ENCODE measurements around the gene LMO7.

Gene LMO7

DNA sequence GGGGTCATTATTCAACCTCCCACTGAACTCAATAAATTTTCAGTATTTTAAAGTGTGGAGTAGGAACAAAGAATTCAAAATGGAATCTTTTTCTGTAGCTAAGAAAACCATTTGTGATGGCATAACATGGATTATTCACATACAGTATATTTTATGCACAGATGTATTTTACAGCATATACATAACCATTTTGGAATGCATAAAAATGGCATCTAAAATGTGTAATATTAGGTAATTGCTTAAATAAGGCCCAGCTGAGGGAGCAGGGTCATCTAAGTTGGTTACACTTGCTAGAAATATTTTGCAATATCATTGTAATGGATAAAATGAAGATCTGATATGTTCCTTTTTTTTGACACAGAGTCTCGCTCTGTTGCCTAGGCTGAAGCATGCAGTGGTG lies 146.9 kb downstream of the LMO7 start:
- no peak overlapping the region for H3K4me3 ChIP-seq (replicated peaks; ENCODE audit: low read depth, low read length)
- no peak for DNase-seq (ENCODE audit: extremely low read depth, low read depth)
- no peak for TF ChIP-seq CTCF (IDR thresholded peaks at IDR 0.05; ENCODE audit: low read depth, low read length, missing control alignments)

DNA sequence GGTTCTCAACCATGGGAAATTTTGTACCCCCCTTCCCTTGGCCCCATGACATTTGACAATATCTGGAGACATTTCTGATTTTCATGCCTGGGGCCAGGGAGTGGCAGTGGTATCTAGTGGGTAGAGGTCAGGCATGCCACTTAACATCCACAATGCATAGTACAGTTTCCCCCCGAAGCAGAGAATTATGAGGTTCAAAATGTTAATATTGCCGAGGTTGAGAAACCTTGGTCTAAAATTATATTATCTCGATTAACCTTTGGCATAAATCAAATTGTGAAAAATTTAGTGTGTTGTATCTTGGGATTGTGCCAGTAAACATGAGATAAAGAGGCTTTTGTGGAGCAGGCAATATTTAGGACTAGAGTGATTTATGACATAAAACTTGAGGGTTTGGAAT lies 147.9 kb downstream of the LMO7 start:
- TF ChIP-seq CTCF (IDR thresholded peaks at IDR 0.05; ENCODE audit: low read depth, low read length, missing control alignments): no peak
- DNase-seq (ENCODE audit: extremely low read depth, low read depth): no peak

GRCh38 chr13:75785130-75785529 lies 149.0 kb downstream of the LMO7 start:
- no peak overlapping the region for H3K4me3 ChIP-seq (replicated peaks; ENCODE audit: low read depth, low read length)
- no peak for TF ChIP-seq CTCF (IDR thresholded peaks at IDR 0.05; ENCODE audit: low read depth, low read length, missing control alignments)
- no peak for DNase-seq (ENCODE audit: extremely low read depth, low read depth)

More for the DNA sequence above, 147.9 kb downstream of the LMO7 start:
- no peak overlapping the region for H3K4me3 ChIP-seq (replicated peaks; ENCODE audit: low read depth, low read length)

DNA sequence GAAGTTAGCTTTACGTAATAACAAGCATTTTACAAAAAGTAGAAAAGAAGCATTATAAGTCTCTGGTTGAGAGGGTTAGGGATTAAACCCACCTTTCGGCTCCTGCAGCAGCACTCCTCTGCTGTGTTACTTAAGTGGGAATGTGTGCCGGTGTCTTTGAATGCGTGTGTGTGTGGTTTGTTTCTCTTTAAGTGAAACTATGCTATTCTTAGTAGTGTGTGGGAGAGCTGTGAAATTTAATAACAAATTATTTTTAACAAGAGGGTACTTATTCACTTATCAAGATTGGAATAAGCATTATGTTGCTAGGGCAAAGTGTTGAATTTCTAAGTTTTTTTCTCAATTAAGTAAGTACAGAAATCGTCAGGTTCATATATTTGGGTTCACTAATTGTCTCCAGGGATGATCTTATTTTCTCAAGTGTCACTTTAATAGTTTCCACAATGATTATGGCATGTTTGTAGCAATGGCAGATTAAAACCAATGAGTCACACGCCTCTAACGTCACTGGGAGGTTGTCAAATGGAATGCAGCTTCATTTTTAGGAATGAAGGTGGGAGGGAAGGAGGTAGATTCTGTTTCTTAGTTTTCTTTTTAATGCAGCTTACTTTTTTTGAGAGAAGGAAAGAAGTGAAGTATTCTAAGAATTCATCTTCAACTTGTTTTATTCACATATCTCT lies 151.3 kb downstream of the LMO7 start:
- peak; percentile 49 for DNase-seq (ENCODE audit: extremely low read depth, low read depth)
- no peak for TF ChIP-seq CTCF (IDR thresholded peaks at IDR 0.05; ENCODE audit: low read depth, low read length, missing control alignments)
- no peak overlapping the region for H3K4me3 ChIP-seq (replicated peaks; ENCODE audit: low read depth, low read length)

GRCh38 chr13:75788481-75788981 lies 152.4 kb downstream of the LMO7 start:
- peak overlapping the region; percentile 2; the same call in 1 of the 2 replicates for H3K4me3 ChIP-seq (replicated peaks; ENCODE audit: low read depth, low read length)
- no peak for TF ChIP-seq CTCF (IDR thresholded peaks at IDR 0.05; ENCODE audit: low read depth, low read length, missing control alignments)

GRCh38 chr13:75789451-75790197 lies 153.5 kb downstream of the LMO7 start:
- TF ChIP-seq CTCF (IDR thresholded peaks at IDR 0.05; ENCODE audit: low read depth, low read length, missing control alignments): no peak
- peak overlapping the region; percentile 5 for H3K4me3 ChIP-seq (replicated peaks; ENCODE audit: low read depth, low read length)
- DNase-seq (ENCODE audit: extremely low read depth, low read depth): no peak

More at GRCh38 chr13:75788481-75788981, 152.4 kb downstream of the LMO7 start:
- DNase-seq (ENCODE audit: extremely low read depth, low read depth): peak; percentile 95
